K562 (cell line): Measurements from ENCODE around the gene SNAI1. TPM values are rescaled to one million over a fixed set of nuclear protein-coding genes. Genes with fewer than 3 reads are reported as not detected.

Experiments used
- ATAC-seq: fragments of 200-7000 bp; cut with Tn5 transposase; 3 replicates; pipeline ENCODE4 v1.9.1; 2020; ENCODE audit warnings: moderate library complexity
- BruUV-seq: library from RNA; stranded (reverse); fragments of 400-500 nt; replicated peaks from 2 replicates; lab custom pipeline; 2021; lab: Mats Ljungman, UMichigan
- CTCF ChIA-PET: fragments of 300-600 bp; formaldehyde crosslinking; extraction: SDS; loops from one replicate; lab custom pipeline; 2021; ENCODE audit warnings: low intra/inter-chr PET ratio; lab: Yijun Ruan, JAX
- POLR2A ChIA-PET: fragments of 300-600, 350-650 bp; sonication (Branson Sonifier 250); formaldehyde crosslinking; extraction: SDS; loops from one replicate; lab custom pipeline; 2021; ENCODE audit warnings: antibody characterized with exemption, inconsistent platforms; lab: Yijun Ruan, JAX
- DNase-seq, 4 experiments: peaks; one replicate each; pipeline versions ENCODE4 v3.0.0 to v3.0.0-alpha.2; 2011 to 2018; ENCODE audit warnings: low spot score in 3 of 4, mixed read lengths in 3 of 4; ENCODE audit errors: extremely low read depth in 1 of 4
- FAIRE-seq: peaks from 2 replicates; lab custom pipeline; 2011; peaks lifted over from hg19 to GRCh38; lab: Jason Lieb, UNC
- H2AFZ ChIP-seq: 2 replicates; pipeline ENCODE4 v1.6.0; 2011; ENCODE audit warnings: low read depth, low read length, control low read depth, inconsistent platforms
- H3K27ac ChIP-seq: fragments of 200-600 bp; 3 replicates; pipeline ENCODE4 v1.8.0; 2011; ENCODE audit warnings: low read depth, mild to moderate bottlenecking, control low read depth, inconsistent platforms, low read length, moderate library complexity, mixed read lengths; ENCODE audit errors: extremely low read depth
- H3K27me3 ChIP-seq, 2 experiments: fragments of 300-600 bp in 1 of 2; 2 replicates in 1 of 2; 3 replicates in 1 of 2; pipeline versions ENCODE4 v1.6.0 to v1.8.0; 2011; ENCODE audit warnings: inconsistent platforms in 2 of 2, low read length in 2 of 2, mild to moderate bottlenecking in 1 of 2, mixed read lengths in 1 of 2, moderate library complexity in 1 of 2; ENCODE audit not compliant: control insufficient read depth in 2 of 2, insufficient read depth in 2 of 2
- H3K36me3 ChIP-seq: fragments of 300-600 bp; 3 replicates; pipeline ENCODE4 v1.8.0; 2011; ENCODE audit warnings: mild to moderate bottlenecking, low read length, inconsistent platforms; ENCODE audit not compliant: control insufficient read depth, insufficient read depth
- H3K4me1 ChIP-seq, 2 experiments: fragments of 200-600 bp in 1 of 2; replicated peaks in 1 of 2; 2 replicates in 1 of 2; 3 replicates in 1 of 2; pipeline versions ENCODE4 v1.5.1 to v1.8.0; 2011; ENCODE audit warnings: inconsistent platforms in 2 of 2, low read length in 2 of 2, mild to moderate bottlenecking in 1 of 2, mixed read lengths in 1 of 2, moderate library complexity in 1 of 2; ENCODE audit not compliant: control insufficient read depth in 2 of 2, insufficient read depth in 2 of 2
- H3K4me2 ChIP-seq: 2 replicates; pipeline ENCODE4 v1.6.1; 2011; ENCODE audit warnings: low read length, control low read depth, inconsistent platforms, mixed read lengths; ENCODE audit not compliant: insufficient read depth
- H3K4me3 ChIP-seq: fragments of 200-600 bp; sonication (generic), shearing (Covaris generic); 2 replicates; pipeline ENCODE4 v1.5.1; 2016; ENCODE audit warnings: control low read depth, inconsistent platforms
- H3K79me2 ChIP-seq: fragments of 200-600 bp; 3 replicates; pipeline ENCODE4 v1.8.0; 2011; ENCODE audit warnings: low read length, inconsistent platforms; ENCODE audit not compliant: control insufficient read depth, insufficient read depth
- H3K9ac ChIP-seq, 2 experiments: 2 replicates each; pipeline versions ENCODE4 v1.6.0 to v1.6.1; 2011; ENCODE audit warnings: low read depth in 2 of 2, low read length in 2 of 2, control low read depth in 1 of 2, inconsistent platforms in 1 of 2, mild to moderate bottlenecking in 1 of 2, mixed read lengths in 1 of 2; ENCODE audit not compliant: insufficient read depth in 1 of 2
- H3K9me1 ChIP-seq: one replicate; pipeline ENCODE4 v1.6.0; 2011; ENCODE audit warnings: inconsistent platforms, mild to moderate bottlenecking, low read length, moderate library complexity; ENCODE audit not compliant: control insufficient read depth, insufficient read depth
- H3K9me3 ChIP-seq: replicated peaks from 2 replicates; pipeline ENCODE4 v1.5.1; 2011; ENCODE audit warnings: low read depth, low read length, inconsistent platforms; ENCODE audit not compliant: control insufficient read depth, insufficient read depth
- H4K20me1 ChIP-seq: replicated peaks from 2 replicates; pipeline ENCODE4 v1.6.1; 2011; ENCODE audit warnings: low read length, inconsistent platforms, mixed read lengths; ENCODE audit not compliant: control insufficient read depth, insufficient read depth
- ARID2 ChIP-seq: fragments of 450-650 bp; IDR thresholded peaks from 2 replicates; pipeline ENCODE4 v1.6.1; 2017; ENCODE audit warnings: antibody characterized with exemption, mild to moderate bottlenecking
- ARID3B ChIP-seq: fragments of 250-450 bp; sonication (Bioruptor Pico); IDR thresholded peaks from 2 replicates; pipeline ENCODE4 v1.4.0; 2020; ENCODE audit warnings: borderline replicate concordance
- C11orf30 ChIP-seq: fragments of 450-650 bp; IDR thresholded peaks from 2 replicates; pipeline ENCODE4 v1.6.1; 2016; ENCODE audit warnings: low read depth, mild to moderate bottlenecking
- CAMTA2 ChIP-seq: fragments of 250-450 bp; sonication (Bioruptor Pico); conservative IDR thresholded peaks from 2 replicates; pipeline ENCODE4 v1.5.1; 2022
- CEBPG ChIP-seq, 3 experiments: fragments of 200-800 bp in 1 of 3; sonication (Bioruptor generic) in 1 of 3; sonication (generic) in 1 of 3; formaldehyde crosslinking in 1 of 3; IDR thresholded peaks in 2 of 3; conservative IDR thresholded peaks in 1 of 3; 2 replicates each; pipeline versions ENCODE4 v1.6.1 to v1.8.0; 2016 to 2022; ENCODE audit warnings: missing compliant biosample characterization in 2 of 3, missing genetic modification characterization in 2 of 3, mild to moderate bottlenecking in 1 of 3, missing genetic modification reagents in 1 of 3
- E2F8 ChIP-seq: fragments of 450-650 bp; IDR thresholded peaks from 2 replicates; pipeline ENCODE4 v1.7.1; 2018; ENCODE audit warnings: mild to moderate bottlenecking, low read depth; ENCODE audit not compliant: partially characterized antibody
- IRF2 ChIP-seq: sonication (generic); formaldehyde crosslinking; IDR thresholded peaks from 2 replicates; pipeline ENCODE4 v1.8.1; 2022; ENCODE audit warnings: mild to moderate bottlenecking, missing genetic modification reagents
- MLLT1 ChIP-seq, 2 experiments: fragments of 450-650 bp; IDR thresholded peaks; 2 replicates each; pipeline ENCODE4 v1.6.1; 2016
- MTA2 ChIP-seq: fragments of 450-650 bp; IDR thresholded peaks from 2 replicates; pipeline ENCODE4 v1.6.1; 2016; ENCODE audit warnings: low read depth
- NR2C1 ChIP-seq, 2 experiments: fragments of 450-650 bp; IDR thresholded peaks; 2 replicates each; pipeline ENCODE4 v1.6.1; 2017; ENCODE audit warnings: mild to moderate bottlenecking in 2 of 2, antibody characterized with exemption in 1 of 2, inconsistent platforms in 1 of 2, missing compliant biosample characterization in 1 of 2, missing genetic modification characterization in 1 of 2
- PML ChIP-seq: IDR thresholded peaks from 2 replicates; pipeline ENCODE4 v1.6.1; 2012; ENCODE audit warnings: low read length, inconsistent platforms
- SAFB2 ChIP-seq: fragments of 200-400 bp; formaldehyde crosslinking; IDR thresholded peaks from 2 replicates; pipeline ENCODE4 v1.6.1; 2018; ENCODE audit warnings: borderline replicate concordance, low read length, low read depth, moderate library complexity; ENCODE audit not compliant: severe bottlenecking
- SMC3 ChIP-seq: conservative IDR thresholded peaks from 2 replicates; pipeline ENCODE4 v1.6.1; 2011; ENCODE audit warnings: low read depth, low read length, improper control_type of control experiment; ENCODE audit not compliant: insufficient read depth
- ZNF146 ChIP-seq: IDR thresholded peaks from one replicate; pipeline ENCODE4 v1.6.1; 2018; ENCODE audit warnings: missing compliant biosample characterization; ENCODE audit not compliant: unreplicated experiment
- ZNF24 ChIP-seq: fragments of 450-650 bp; IDR thresholded peaks from 2 replicates; pipeline ENCODE4 v1.6.1; 2016
- ZNF324 ChIP-seq: fragments of 250-450 bp; sonication (Bioruptor Pico); IDR thresholded peaks from 2 replicates; pipeline ENCODE4 v1.4.0; 2020; ENCODE audit warnings: mild to moderate bottlenecking
- ZNF77 ChIP-seq: fragments of 250-450 bp; sonication (Bioruptor Pico); IDR thresholded peaks from 2 replicates; pipeline ENCODE4 v1.5.0; 2020
- ZNF785 ChIP-seq: fragments of 250-450 bp; sonication (Bioruptor Pico); IDR thresholded peaks from 2 replicates; pipeline ENCODE4 v1.4.0; 2020; ENCODE audit warnings: mild to moderate bottlenecking
- WGBS: fragments of 100-300 bp; shearing (Covaris generic); methylation state at CpG from one replicate; pipeline ENCODE4 v1.1.6; 2016; ENCODE audit warnings: low coverage, mixed read lengths; ENCODE audit not compliant: insufficient coverage; ENCODE audit errors: missing lambda C conversion rate; 5-methylcytosine and 5-hydroxymethylcytosine counted together
- in situ Hi-C: fragments of 300-500 bp; cut with MboI; formaldehyde crosslinking; loops from 4 replicates; pipeline ENCODE4 v1.15.0; 2018; ENCODE audit warnings: inconsistent platforms, mixed read lengths
- intact Hi-C: fragments of 100-400 bp; cut with micrococcal nuclease; formaldehyde crosslinking; loops from 2 replicates; pipeline ENCODE4 v1.14.2; 2022
- polyA plus RNA-seq, 8 experiments: library from polyadenylated mRNA; depleted of rRNA in 4 of 8; stranded (reverse) in 5 of 8; unstranded in 3 of 8; fragments of >200 nt; fragmentation: Nextera tagmentation in 2 of 8; fragmentation: Illumina TruSeq in 1 of 8; extraction: Ambion mirVana in 2 of 8; extraction: Trizol in 1 of 8; gene quantifications; 2 replicates each; pipeline versions ENCODE4 v1.2.1 to v1.2.3, GENCODE V29; 2011 to 2014; ENCODE audit warnings: inconsistent platforms in 1 of 8, missing spikeins in 1 of 8
- total RNA-seq, 7 experiments: library from RNA; depleted of rRNA in 6 of 7; stranded (reverse); fragments of >200 nt in 6 of 7; fragmentation: Illumina TruSeq in 2 of 7; extraction: Trizol in 2 of 7; gene quantifications; 2 replicates each; pipeline versions ENCODE4 v1.2.1 to v1.2.3, GENCODE V29; 2011 to 2021; ENCODE audit warnings: low replicate concordance in 1 of 7

The SNAI1 gene
- total and polyA plus RNA-seq, 9 of the 15 experiments (the other 6 are each of a cell fraction or from before 2014, with no cell fraction given): 0.32 to 11.6 (median 2.0) TPM

GRCh38 chr20:50034567-50035180 is 51.9 kb downstream of the SNAI1 start:
- 75% methylated on average over 9 of the region's 9 CpGs for WGBS
- Histone ChIP-seq H4K20me1 (no peaks in the 10 kb centered on the region), H3K9me1 (no peaks in the 10 kb centered on the region), H3K4me3 (no peak overlapping the region), H3K36me3 (no peaks in the 10 kb centered on the region), H3K27ac (no peak overlapping the region), H3K9me3 (0 out of 2 replicates have a peak, but pooled peaks cover under 1% of the 10 kb centered on the region), H3K9ac (0 out of 4 replicates have a peak overlapping the region, but pooled peaks of 1 of the 2 experiments have one; percentile 39), H3K4me1 (peaks cover 20 to 22% of the 10 kb centered on the region in 2 experiments; a peak in 4 of 5 replicates), H3K27me3 (no peaks in the 10 kb centered on the region), H2AFZ (no peak overlapping the region), H3K4me2 (no peak overlapping the region), H3K79me2 (no peaks in the 10 kb centered on the region)
- ChIA-PET POLR2A (no interaction called here), CTCF (no interaction called here)
- ATAC-seq (no peak), FAIRE-seq (no peak), DNase-seq (no peak)
- in situ Hi-C loops: no loop called here
- intact Hi-C loops: no loop called here
- BruUV-seq: no TSS peak
- no peak for TF ChIP-seq MTA2
- no peak for TF ChIP-seq ZNF146 (CRISPR knock-in tag)
- no peak for TF ChIP-seq NR2C1 (IDR thresholded peaks at IDR 0.05)
- TF ChIP-seq NR2C1 (tag; IDR thresholded peaks at IDR 0.05): no peak
- no peak for TF ChIP-seq ZNF324 (CRISPR knock-in tag)
- TF ChIP-seq ZNF24: no peak
- no peak for TF ChIP-seq C11orf30
- no peak for TF ChIP-seq ARID3B (CRISPR knock-in tag)
- TF ChIP-seq E2F8: no peak
- no peak for TF ChIP-seq ZNF77
- no peak for TF ChIP-seq CAMTA2 (CRISPR knock-in tag)
- TF ChIP-seq MLLT1 (IDR thresholded peaks at IDR 0.05): no peak
- no peak for TF ChIP-seq IRF2
- TF ChIP-seq ARID2: no peak
- no peak for TF ChIP-seq SAFB2
- TF ChIP-seq PML: no peak
- TF ChIP-seq SMC3: no peak
- TF ChIP-seq ZNF785: no peak
- TF ChIP-seq CEBPG (CRISPR knock-in tag; IDR thresholded peaks at IDR 0.05): no peak
- TF ChIP-seq CEBPG (tag; conservative IDR thresholded peaks at IDR 0.05 in 1 of 2, IDR thresholded peaks at IDR 0.05 in 1 of 2): no peak
